HG02943 (cell line): Measurements from ENCODE around the gene ICAM3.

Experiments
- ATAC-seq: cut with Tn5 transposase; IDR thresholded peaks from one replicate; pipeline ENCODE4 v1.9.1; 2021; ENCODE audit warnings: mild to moderate bottlenecking, low read depth, moderate library complexity; ENCODE audit not compliant: unreplicated experiment

Gene ICAM3

DNA sequence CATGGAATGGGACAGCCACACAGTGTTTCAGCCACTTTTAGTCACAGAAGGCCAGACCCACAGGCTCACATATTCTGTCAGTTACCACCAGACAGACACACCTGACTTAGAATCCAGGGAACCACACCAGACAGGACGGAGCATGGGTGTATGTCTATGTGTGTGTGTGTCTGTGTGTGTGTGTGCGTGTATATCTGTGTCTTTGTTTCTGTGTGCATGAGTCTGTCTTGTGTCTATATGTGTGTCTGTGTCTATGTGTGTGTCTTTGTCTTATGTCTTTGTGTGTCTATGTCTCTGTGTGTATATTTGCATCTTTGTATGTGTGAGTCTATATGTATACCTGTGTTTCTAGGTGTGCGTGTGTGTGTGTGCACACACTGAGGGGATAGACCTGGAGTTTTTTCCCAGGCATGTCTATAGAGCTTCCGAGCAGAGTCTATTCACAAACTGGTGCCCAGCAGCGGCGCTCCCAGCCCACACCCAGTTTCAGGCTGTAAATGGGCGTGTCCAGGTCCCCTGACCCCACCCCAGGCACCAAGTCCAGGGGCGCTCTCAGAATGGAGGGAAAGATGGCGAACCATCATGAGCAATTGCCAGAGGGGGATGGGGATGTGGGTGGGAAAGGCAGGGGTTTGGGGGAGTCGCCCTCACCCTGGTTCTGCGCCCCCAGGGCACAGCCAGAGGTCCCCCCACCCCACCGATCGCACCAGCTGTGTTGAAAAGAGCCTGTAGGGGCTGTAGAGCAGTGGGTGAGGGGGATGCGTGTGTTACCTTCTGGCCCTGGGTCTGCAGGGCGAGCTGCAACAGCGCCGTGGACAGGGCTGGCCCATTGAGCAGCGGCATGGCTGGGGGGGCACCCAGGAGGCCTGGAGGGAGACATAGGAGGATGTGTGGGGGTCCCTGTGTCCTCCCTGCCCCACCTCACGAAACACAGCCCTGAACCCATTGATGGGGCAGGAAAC is 17.3 kb downstream of the ICAM3 start:
- no peak for ATAC-seq

- ATAC-seq, result no peak
Observed at GRCh38 chr19:10321417-10321797, 18.0 kb downstream of the ICAM3 start.

GRCh38 chr19:10320602-10321416 is 18.6 kb downstream of the ICAM3 start:
- ATAC-seq, result no peak

DNA sequence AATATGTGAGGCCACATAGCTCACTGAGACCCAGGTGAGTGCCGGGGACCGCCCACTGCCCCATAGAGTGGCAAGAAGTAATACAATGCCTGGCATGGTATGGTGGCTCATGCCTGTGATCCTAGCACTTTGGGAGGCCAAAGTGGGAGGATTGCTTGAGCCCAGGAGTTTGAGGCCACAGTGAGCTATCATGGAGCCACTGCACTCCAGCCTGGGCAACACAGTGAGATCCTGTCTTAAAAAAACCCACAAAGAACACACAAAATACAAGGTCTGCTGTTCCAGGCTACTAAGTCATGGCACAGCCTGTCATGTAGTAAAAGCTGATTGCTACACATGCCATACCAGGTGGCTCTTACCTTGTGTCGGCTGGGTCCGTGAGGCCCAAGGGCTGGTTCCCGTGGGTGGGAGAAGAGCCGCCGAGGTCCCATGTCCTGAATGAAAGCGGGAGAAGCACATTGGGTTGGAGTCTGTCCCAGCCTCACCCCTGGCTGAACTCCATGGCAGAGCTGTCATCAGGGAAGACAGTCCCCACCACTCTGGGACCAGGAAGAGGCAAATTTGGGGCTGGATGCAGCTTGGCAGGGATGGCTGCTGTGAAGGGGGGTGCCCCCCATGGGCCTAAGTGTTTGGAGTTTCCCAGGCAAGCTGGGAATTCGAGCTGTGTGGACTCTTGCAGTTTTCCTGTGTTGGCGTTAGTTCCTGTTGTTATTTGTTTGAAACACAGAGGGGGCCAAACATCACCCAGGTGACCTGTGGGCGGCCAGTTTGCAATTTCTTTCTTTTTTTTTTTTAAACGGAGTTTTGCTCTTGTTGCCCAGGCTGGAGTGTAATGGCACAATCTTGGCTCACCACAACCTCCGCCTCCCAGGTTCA is 20.4 kb downstream of the ICAM3 start:
- no peak for ATAC-seq

- no peak for ATAC-seq
Observed at GRCh38 chr19:10317857-10318462, 21.5 kb downstream of the ICAM3 start.

DNA sequence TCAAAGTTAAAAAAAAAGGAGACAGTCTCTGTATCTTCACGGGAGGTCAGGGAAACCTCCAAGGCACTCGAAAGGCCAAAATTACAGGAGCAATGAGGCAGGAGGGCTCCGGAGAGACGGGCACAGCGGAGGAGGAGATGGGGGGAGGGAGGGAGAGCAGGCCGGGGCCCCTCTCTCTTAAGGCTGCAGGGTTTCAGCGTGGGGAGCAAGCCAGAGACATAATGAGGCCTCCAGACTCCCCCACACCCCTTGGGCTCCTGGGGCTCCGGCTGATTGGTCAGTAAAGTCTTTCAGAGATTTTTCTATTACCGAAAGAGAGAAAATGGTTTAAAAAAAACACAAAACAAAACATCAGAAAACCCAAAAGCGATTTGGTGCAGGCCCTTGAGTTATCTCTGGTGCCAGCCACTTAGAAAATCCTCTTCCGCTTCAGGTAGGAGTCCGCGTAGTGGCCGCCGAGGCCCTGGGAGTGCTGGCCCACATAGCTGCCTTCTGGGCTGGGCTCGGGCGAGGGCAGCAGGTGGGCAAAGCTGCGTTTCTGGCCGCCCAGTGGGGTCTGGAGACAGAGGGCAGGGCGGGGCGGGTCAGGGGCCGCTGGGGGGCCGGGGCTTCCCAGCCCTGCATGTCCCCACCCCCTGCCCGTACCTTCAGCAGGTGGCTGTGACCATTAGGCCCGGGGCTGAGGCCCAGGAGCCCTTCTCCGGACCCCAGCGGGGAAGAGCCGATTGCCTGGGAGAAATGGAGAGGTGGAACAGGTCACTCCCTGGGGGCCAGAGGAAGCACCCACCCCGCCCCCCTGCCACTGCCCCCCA is 22.2 kb downstream of the ICAM3 start:
- no peak for ATAC-seq

GRCh38 chr19:10316229-10317044 is 23.0 kb downstream of the ICAM3 start:
- ATAC-seq, result no peak

DNA sequence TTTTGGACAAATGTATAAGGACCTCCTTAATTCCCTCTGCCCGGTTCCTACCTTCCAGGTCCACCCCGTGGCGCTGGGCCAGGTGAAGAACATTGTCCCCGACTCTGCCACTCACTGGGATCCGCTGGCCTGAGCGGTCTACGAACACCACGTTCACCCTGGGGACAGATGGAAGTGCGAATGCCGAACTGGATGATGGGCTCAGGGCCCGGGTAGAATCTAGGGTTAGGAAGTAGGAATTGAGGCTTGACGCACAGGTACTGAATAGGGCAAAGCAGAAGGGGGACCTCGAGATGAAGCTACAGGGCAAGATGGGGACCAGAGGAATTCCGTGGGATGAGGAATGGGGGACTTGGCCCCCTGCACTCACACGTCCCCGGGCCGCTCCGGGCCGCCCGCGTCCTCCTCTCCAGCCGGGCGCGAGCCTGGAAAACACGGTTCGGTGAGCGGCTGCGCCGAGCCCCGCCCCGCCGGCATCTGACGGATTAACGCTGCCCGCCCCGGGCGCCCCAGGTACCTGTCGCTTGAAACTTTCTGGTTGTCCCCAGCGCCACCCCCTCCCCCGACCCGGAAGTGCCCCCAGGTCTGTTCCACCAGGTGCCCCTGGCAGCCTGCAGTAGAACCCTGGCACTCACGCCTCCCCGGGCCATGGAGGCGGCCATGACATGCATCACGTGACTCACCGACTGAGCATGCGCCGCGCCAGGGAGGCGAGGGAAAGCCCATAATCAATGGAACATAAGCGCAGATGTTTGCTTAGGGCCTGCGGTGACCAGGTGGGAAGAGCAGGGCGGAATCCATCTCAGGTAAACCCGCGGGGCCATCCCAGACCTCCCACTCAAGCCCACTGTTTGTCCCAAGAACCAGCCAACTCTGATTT is 23.8 kb downstream of the ICAM3 start, which contains the start of gene FDX2:
Gene FDX2, minus strand, starts transcription at position 681 of the 880 bp plus-strand sequence. Its CDS starts 19 bp downstream, at position 662.
- no peak for ATAC-seq

DNA sequence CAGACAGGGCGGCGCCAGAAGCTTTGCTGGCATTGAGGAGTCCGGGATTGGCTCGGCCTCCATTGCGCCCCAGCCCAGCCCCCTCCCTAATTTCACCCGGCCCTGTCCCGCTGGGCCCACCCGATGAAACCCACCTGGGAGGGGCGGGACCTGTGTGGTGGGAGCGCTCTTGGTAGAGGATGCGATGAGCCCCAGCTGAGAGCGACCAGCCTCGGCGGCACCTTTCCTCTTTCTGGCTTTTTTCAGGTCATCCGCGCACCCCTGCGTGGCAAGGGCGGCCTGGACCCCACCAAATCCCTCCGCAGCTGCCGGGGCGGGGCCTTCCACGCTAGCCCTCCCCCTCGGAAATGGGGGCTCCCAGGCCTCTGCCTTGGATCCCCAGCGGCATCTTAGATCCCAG is 30.0 kb downstream of the ICAM3 start, which contains the start of gene ZGLP1:
Gene ZGLP1, minus strand, starts transcription at position 393 of the 400 bp plus-strand sequence.
- no peak for ATAC-seq

DNA sequence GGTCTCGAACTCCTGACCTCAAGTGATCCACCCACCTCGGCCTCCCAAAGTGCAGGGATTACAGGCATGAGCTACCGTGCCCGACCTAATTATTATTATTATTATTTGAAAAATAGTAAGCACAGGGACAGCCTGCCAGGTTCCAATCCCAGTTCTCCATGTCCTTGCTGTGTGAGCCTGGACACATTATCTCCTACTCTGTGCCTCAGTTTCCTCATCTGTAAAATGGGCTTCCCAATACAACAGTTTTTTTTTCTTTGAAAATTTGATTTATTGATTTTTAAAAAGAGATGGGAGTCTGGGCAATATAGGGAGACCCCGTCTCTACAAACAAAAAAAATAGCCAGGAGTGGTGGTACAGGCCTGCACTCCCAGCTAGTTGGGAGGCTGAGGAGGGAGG is 33.1 kb downstream of the ICAM3 start:
- no peak for ATAC-seq

DNA sequence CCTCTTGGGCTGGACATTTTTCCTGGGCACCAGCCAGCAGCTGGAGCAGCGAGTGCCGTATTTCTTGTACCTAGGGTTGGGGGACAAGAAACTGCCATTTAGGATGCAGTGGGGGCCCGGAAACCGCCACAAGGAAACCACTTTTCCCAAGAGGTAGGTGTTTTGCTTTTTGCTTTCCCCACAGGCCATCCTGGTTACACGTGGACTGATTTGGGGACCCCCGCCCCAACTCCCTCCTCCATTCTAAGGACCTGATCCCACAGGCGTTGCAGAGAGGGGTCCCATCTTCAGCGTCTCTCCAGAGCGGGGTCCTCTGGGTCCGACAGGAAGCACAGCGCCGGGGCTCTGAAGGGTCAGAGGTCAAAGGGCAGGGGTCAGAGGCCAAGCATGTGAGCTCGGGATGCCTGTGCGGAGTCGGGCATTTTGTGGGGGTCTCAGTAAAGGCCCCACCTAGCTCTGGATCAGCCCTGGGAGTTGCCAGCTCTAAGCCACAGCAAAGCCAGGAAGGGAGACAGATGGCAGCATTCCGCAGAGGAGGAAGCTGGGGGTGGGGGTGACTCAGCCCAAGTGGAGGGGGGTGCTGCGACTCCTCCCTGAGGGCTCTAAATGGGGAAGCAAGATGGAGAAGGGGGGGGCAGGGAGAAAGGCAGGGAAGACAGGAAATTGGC is 34.2 kb downstream of the ICAM3 start:
- ATAC-seq, result no peak

DNA sequence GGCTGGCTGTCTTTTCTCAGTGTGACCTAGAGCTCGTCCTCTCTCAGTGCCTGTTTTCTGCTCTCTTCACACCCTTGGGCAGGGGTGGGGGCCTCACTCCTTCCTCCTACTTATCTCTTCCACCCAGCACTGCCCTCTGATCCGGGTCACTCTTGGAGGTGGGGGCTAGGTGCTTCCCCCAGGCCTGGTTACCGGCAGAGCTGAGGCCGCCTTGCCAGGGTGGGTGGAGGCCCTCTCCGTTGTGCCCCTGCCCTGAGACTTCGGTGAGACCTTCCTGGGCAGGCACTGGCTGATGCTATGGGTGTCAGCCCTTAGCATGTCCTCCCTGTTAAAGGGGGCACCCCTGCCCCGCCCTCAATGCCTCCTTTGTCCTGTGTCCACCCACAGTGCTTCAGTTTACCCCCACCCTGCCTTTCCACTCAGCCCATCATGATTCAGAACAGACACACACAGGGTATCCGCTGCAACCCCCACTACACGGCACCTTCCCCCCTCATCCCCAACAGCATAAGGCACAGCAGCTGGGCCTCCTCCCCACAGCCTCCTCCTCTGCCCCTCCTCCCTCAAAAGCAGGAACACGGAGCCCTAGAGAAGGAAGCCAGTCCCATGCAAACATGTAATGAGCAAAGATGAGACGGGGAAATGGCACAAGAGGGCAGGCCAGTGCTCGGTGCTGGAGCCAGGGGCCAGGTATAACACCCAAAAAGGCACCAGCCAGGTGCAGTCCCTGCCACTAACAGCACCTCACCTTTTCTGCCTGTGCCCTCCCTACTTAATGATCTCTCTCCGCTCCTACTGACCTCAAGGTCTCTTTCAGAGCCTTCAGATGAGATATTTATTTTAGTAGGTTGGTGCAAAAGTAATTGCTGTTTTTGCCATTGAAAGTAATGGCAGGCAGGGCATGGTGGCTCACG is 39.6 kb downstream of the ICAM3 start:
- ATAC-seq, result no peak

GRCh38 chr19:10295847-10296591 is 43.4 kb downstream of the ICAM3 start:
- ATAC-seq, result no peak

DNA sequence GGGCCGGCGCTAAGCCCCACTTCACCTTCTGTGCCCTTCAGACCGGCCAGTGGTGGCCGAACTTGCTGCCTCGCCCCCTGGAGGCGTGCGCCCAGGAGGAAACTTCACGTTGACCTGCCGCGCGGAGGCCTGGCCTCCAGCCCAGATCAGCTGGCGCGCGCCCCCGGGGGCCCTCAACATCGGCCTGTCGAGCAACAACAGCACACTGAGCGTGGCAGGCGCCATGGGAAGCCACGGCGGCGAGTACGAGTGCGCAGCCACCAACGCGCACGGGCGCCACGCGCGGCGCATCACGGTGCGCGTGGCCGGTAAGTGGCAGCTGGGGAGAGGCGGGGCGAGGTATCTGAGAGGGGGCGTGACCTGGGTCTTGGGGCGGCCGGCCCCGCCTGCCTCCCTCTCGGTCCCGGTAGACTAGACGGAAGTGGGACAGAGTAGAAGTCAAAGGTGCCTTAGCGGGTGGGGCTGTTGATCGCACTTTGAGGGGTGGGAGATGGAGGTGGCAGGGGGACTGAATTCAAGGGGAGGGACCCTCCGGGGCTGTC is 44.0 kb downstream of the ICAM3 start:
- ATAC-seq, result no peak

DNA sequence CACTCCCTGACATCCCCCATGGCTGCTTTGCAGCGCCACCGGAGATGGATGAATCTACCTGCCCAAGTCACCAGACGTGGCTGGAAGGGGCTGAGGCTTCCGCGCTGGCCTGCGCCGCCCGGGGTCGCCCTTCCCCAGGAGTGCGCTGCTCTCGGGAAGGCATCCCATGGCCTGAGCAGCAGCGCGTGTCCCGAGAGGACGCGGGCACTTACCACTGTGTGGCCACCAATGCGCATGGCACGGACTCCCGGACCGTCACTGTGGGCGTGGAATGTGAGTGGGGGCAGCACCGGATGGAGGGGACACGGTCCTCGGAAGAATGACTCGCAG is 45.1 kb downstream of the ICAM3 start:
- no peak for ATAC-seq
